NCI-H748 (cell line): ENCODE data around the gene PTGFRN.
A peak's percentile ranks its signal among the peaks of the same experiment; 100 is the strongest.

Experiments used
- DNase-seq: peaks from one replicate; lab custom pipeline; 2025; ENCODE audit not compliant: unreplicated experiment; lab: John Stamatoyannopoulos, UW

The PTGFRN gene

GRCh38 chr1:116887212-116887611 lies 22.5 kb upstream of the PTGFRN start:
- no peak for DNase-seq

GRCh38 chr1:116889380-116889779 lies 20.3 kb upstream of the PTGFRN start:
- no peak for DNase-seq

GRCh38 chr1:116891396-116892079 lies 18.2 kb upstream of the PTGFRN start:
- DNase-seq, result no peak

GRCh38 chr1:116895073-116895472 lies 14.6 kb upstream of the PTGFRN start:
- DNase-seq, result no peak

- DNase-seq, result no peak
These were observed 10.2 kb upstream of the PTGFRN start for GRCh38 chr1:116899529-116899928.

GRCh38 chr1:116900471-116901365 lies 9.0 kb upstream of the PTGFRN start:
- DNase-seq, result no peak

- no peak for DNase-seq
These were observed 7.7 kb upstream of the PTGFRN start for GRCh38 chr1:116902027-116902426.

- DNase-seq, result no peak
These were observed 6.9 kb upstream of the PTGFRN start for GRCh38 chr1:116902723-116903383.

- DNase-seq, result no peak
These were observed 4.9 kb upstream of the PTGFRN start for GRCh38 chr1:116904791-116905320.

- no peak for DNase-seq
These were observed 2.9 kb upstream of the PTGFRN start for GRCh38 chr1:116906812-116907211.

GRCh38 chr1:116907351-116907750 lies 2.4 kb upstream of the PTGFRN start:
- DNase-seq, result no peak

GRCh38 chr1:116908266-116908665 lies 1.4 kb upstream of the PTGFRN start:
- no peak for DNase-seq

- DNase-seq, result no peak
These were observed 750 bp upstream of the PTGFRN start for GRCh38 chr1:116908820-116909511.

GRCh38 chr1:116910379-116911187 lies 867 bp downstream of the PTGFRN start:
- DNase-seq, result peak; percentile 61

GRCh38 chr1:116911188-116911553 lies 1.5 kb downstream of the PTGFRN start:
- peak; percentile 20 for DNase-seq

- no peak for DNase-seq
These were observed 2.2 kb downstream of the PTGFRN start for GRCh38 chr1:116911779-116912469.

GRCh38 chr1:116912846-116913245 lies 3.1 kb downstream of the PTGFRN start:
- no peak for DNase-seq

- DNase-seq, result no peak
These were observed 4.2 kb downstream of the PTGFRN start for GRCh38 chr1:116913941-116914340.

- no peak for DNase-seq
These were observed 5.0 kb downstream of the PTGFRN start for GRCh38 chr1:116914667-116915066.
